Activated naive CD8-positive, alpha-beta T cell (primary cell): ENCODE data around the gene ZNF492.
"Not testable (repeated sequence)": the region's sequence is repeated elsewhere in the genome, so short reads cannot be mapped to it uniquely, and the experiment has no call there.

Experiments
- H3K27ac Mint-ChIP-seq: one replicate; pipeline ENCODE4 v1.8.0; 2021; ENCODE audit warnings: mixed read lengths
- H3K27me3 Mint-ChIP-seq: one replicate; pipeline ENCODE4 v1.8.0; 2021; ENCODE audit warnings: mixed read lengths
- H3K36me3 Mint-ChIP-seq: one replicate; pipeline ENCODE4 v1.8.0; 2021; ENCODE audit warnings: mixed read lengths
- H3K4me1 Mint-ChIP-seq: one replicate; pipeline ENCODE4 v1.8.0; 2021; ENCODE audit warnings: low read depth, mixed read lengths
- H3K4me3 Mint-ChIP-seq: one replicate; pipeline ENCODE4 v1.8.0; 2021; ENCODE audit warnings: mild to moderate bottlenecking, mixed read lengths
- H3K9me3 Mint-ChIP-seq: one replicate; pipeline ENCODE4 v1.8.0; 2021; ENCODE audit warnings: low read depth, mixed read lengths

ZNF492 gene

GRCh38 chr19:22607653-22608430 lies 26.3 kb upstream of the ZNF492 start:
- H3K4me1 Mint-ChIP-seq: no peaks in the 10 kb centered on the region
- H3K4me3 Mint-ChIP-seq: no peak overlapping the region
- H3K27ac Mint-ChIP-seq: no peak overlapping the region
- H3K27me3 Mint-ChIP-seq: no peaks in the 10 kb centered on the region
- H3K36me3 Mint-ChIP-seq: no peaks in the 10 kb centered on the region
- H3K9me3 Mint-ChIP-seq: no peaks in the 10 kb centered on the region

GRCh38 chr19:22608441-22608840 lies 25.7 kb upstream of the ZNF492 start:
- Mint-ChIP-seq H3K4me1 (no peaks in the 10 kb centered on the region), H3K27me3 (no peaks in the 10 kb centered on the region), H3K4me3 (no peak overlapping the region), H3K27ac (no peak overlapping the region), H3K9me3 (no peaks in the 10 kb centered on the region), H3K36me3 (no peaks in the 10 kb centered on the region)

GRCh38 chr19:22609630-22610029 lies 24.5 kb upstream of the ZNF492 start:
- Mint-ChIP-seq H3K27ac (no peak overlapping the region), H3K4me1 (no peaks in the 10 kb centered on the region)

GRCh38 chr19:22610121-22610520 lies 24.0 kb upstream of the ZNF492 start:
- Mint-ChIP-seq H3K27me3 (peaks cover 2% of the 10 kb centered on the region), H3K4me1 (no peaks in the 10 kb centered on the region), H3K9me3 (no peaks in the 10 kb centered on the region), H3K36me3 (no peaks in the 10 kb centered on the region), H3K4me3 (no peak overlapping the region), H3K27ac (no peak overlapping the region)

More at GRCh38 chr19:22609630-22610029, 24.5 kb upstream of the ZNF492 start:
- Mint-ChIP-seq H3K9me3 (no peaks in the 10 kb centered on the region), H3K4me3 (no peak overlapping the region), H3K36me3 (no peaks in the 10 kb centered on the region), H3K27me3 (no peaks in the 10 kb centered on the region)

- no peaks in the 10 kb centered on the region for H3K36me3 Mint-ChIP-seq
- H3K27ac Mint-ChIP-seq: no peak overlapping the region
- H3K27me3 Mint-ChIP-seq: peaks cover 6% of the 10 kb centered on the region
- no peaks in the 10 kb centered on the region for H3K9me3 Mint-ChIP-seq
- no peak overlapping the region for H3K4me3 Mint-ChIP-seq
- H3K4me1 Mint-ChIP-seq: no peaks in the 10 kb centered on the region
Observed at GRCh38 chr19:22612316-22612715, 21.8 kb upstream of the ZNF492 start.

- peaks cover 15% of the 10 kb centered on the region for H3K27me3 Mint-ChIP-seq
- H3K27ac Mint-ChIP-seq: no peak overlapping the region
- H3K4me3 Mint-ChIP-seq: no peak overlapping the region
- H3K36me3 Mint-ChIP-seq: peaks cover 2% of the 10 kb centered on the region
- H3K4me1 Mint-ChIP-seq: no peaks in the 10 kb centered on the region
- H3K9me3 Mint-ChIP-seq: no peaks in the 10 kb centered on the region
Observed at GRCh38 chr19:22616659-22617058, 17.5 kb upstream of the ZNF492 start.

GRCh38 chr19:22617181-22617580 lies 16.9 kb upstream of the ZNF492 start:
- H3K4me3 Mint-ChIP-seq, H3K36me3 Mint-ChIP-seq, H3K9me3 Mint-ChIP-seq, H3K27ac Mint-ChIP-seq, H3K4me1 Mint-ChIP-seq: not testable (repeated sequence)
- peaks cover 20% of the 10 kb centered on the region for H3K27me3 Mint-ChIP-seq

- Mint-ChIP-seq H3K4me3 (no peak overlapping the region), H3K4me1 (no peaks in the 10 kb centered on the region), H3K27ac (no peak overlapping the region), H3K36me3 (peaks cover 2% of the 10 kb centered on the region), H3K9me3 (no peaks in the 10 kb centered on the region), H3K27me3 (peaks cover 21% of the 10 kb centered on the region)
Observed at GRCh38 chr19:22617614-22618320, 16.4 kb upstream of the ZNF492 start.

GRCh38 chr19:22619371-22619770 lies 14.8 kb upstream of the ZNF492 start:
- no peaks in the 10 kb centered on the region for H3K4me1 Mint-ChIP-seq
- no peaks in the 10 kb centered on the region for H3K9me3 Mint-ChIP-seq
- H3K27ac Mint-ChIP-seq: no peak overlapping the region
- H3K36me3 Mint-ChIP-seq: peaks cover 2% of the 10 kb centered on the region
- no peak overlapping the region for H3K4me3 Mint-ChIP-seq
- H3K27me3 Mint-ChIP-seq: peaks cover 21% of the 10 kb centered on the region

- Mint-ChIP-seq H3K27me3 (peaks cover 21% of the 10 kb centered on the region), H3K36me3 (peaks cover 2% of the 10 kb centered on the region), H3K4me1 (no peaks in the 10 kb centered on the region), H3K27ac (no peak overlapping the region), H3K9me3 (no peaks in the 10 kb centered on the region), H3K4me3 (no peak overlapping the region)
Observed at GRCh38 chr19:22619932-22620331, 14.2 kb upstream of the ZNF492 start.

GRCh38 chr19:22620401-22620800 lies 13.7 kb upstream of the ZNF492 start:
- Mint-ChIP-seq H3K9me3 (no peaks in the 10 kb centered on the region), H3K36me3 (peaks cover 2% of the 10 kb centered on the region), H3K4me1 (no peaks in the 10 kb centered on the region), H3K27ac (no peak overlapping the region), H3K27me3 (peaks cover 16% of the 10 kb centered on the region), H3K4me3 (no peak overlapping the region)

- no peaks in the 10 kb centered on the region for H3K4me1 Mint-ChIP-seq
- no peak overlapping the region for H3K27ac Mint-ChIP-seq
- peaks cover 16% of the 10 kb centered on the region for H3K27me3 Mint-ChIP-seq
- H3K36me3 Mint-ChIP-seq: peaks cover 2% of the 10 kb centered on the region
- no peak overlapping the region for H3K4me3 Mint-ChIP-seq
- no peaks in the 10 kb centered on the region for H3K9me3 Mint-ChIP-seq
Observed at GRCh38 chr19:22620912-22621311, 13.2 kb upstream of the ZNF492 start.

GRCh38 chr19:22622020-22622419 lies 12.1 kb upstream of the ZNF492 start:
- H3K36me3 Mint-ChIP-seq: peaks cover 2% of the 10 kb centered on the region
- no peaks in the 10 kb centered on the region for H3K4me1 Mint-ChIP-seq
- H3K9me3 Mint-ChIP-seq: no peaks in the 10 kb centered on the region
- H3K4me3 Mint-ChIP-seq: no peak overlapping the region
- no peak overlapping the region for H3K27ac Mint-ChIP-seq
- H3K27me3 Mint-ChIP-seq: peaks cover 15% of the 10 kb centered on the region

GRCh38 chr19:22622901-22623840 lies 11.0 kb upstream of the ZNF492 start:
- Mint-ChIP-seq H3K4me3 (no peak overlapping the region), H3K36me3 (peaks cover 2% of the 10 kb centered on the region), H3K4me1 (no peaks in the 10 kb centered on the region), H3K27ac (no peak overlapping the region), H3K9me3 (no peaks in the 10 kb centered on the region), H3K27me3 (peaks cover 15% of the 10 kb centered on the region)

GRCh38 chr19:22623841-22624221 lies 10.3 kb upstream of the ZNF492 start:
- peaks cover 11% of the 10 kb centered on the region for H3K27me3 Mint-ChIP-seq
- no peaks in the 10 kb centered on the region for H3K4me1 Mint-ChIP-seq
- H3K9me3 Mint-ChIP-seq: no peaks in the 10 kb centered on the region
- H3K36me3 Mint-ChIP-seq: no peaks in the 10 kb centered on the region
- H3K27ac Mint-ChIP-seq: no peak overlapping the region
- no peak overlapping the region for H3K4me3 Mint-ChIP-seq
